Measurements from ENCODE around the gene COL19A1.

The COL19A1 gene

DNA sequence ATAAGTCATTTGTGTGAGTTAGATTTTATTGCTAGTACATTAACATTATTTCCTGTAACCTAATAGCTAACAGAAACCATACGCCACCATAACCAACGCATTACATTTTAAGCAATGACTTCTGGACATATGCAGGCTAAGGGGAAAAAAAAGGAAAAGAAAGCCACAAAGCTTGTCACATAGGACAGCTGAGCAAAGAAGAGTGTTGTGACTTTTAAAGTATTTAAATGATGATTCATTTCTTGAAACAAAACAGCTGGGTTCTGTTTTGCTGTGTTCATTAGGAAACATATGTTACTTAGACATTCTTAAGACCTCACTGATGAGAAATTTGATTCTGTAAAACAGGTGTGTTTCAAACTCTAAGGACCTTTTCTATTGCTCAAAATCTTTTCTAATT is 265.2 kb downstream of the COL19A1 start:
- Histone ChIP-seq H2AFZ (ENCODE audit: low read length) (no peak overlapping the region), H3K4me2 (ENCODE audit: low read depth, low read length) (peak overlapping the region; percentile 19; the same call in 1 of the 2 replicates), H3K36me3 (replicated peaks; ENCODE audit: insufficient read depth, low read length) (no peaks in the 10 kb centered on the region), H3K4me3 (ENCODE audit: low read length) (no peak overlapping the region), H3K4me1 (ENCODE audit: low read length) (peaks cover 8% of the 10 kb centered on the region), H3K79me2 (ENCODE audit: low read length) (no peaks in the 10 kb centered on the region), H4K20me1 (ENCODE audit: insufficient read depth, low read length) (no peaks in the 10 kb centered on the region), H3K27ac (ENCODE audit: low read length) (peak overlapping the region; percentile 54; the same call in 1 of the 2 replicates), H3K9me2 (replicated peaks; ENCODE audit: insufficient read depth, low read length) (no peaks in the 10 kb centered on the region), H3K9me3 (replicated peaks; ENCODE audit: insufficient read depth, low read length) (no peaks in the 10 kb centered on the region), H3F3A (ENCODE audit: insufficient read depth, low read length) (peaks cover 15% of the 10 kb centered on the region), H3K9ac (ENCODE audit: low read length) (no peak overlapping the region), H3K27me3 (replicated peaks; ENCODE audit: insufficient read depth, low read length) (no peaks in the 10 kb centered on the region)
- peak; percentile 79 for DNase-seq
- TF ChIP-seq, protein P1, sequence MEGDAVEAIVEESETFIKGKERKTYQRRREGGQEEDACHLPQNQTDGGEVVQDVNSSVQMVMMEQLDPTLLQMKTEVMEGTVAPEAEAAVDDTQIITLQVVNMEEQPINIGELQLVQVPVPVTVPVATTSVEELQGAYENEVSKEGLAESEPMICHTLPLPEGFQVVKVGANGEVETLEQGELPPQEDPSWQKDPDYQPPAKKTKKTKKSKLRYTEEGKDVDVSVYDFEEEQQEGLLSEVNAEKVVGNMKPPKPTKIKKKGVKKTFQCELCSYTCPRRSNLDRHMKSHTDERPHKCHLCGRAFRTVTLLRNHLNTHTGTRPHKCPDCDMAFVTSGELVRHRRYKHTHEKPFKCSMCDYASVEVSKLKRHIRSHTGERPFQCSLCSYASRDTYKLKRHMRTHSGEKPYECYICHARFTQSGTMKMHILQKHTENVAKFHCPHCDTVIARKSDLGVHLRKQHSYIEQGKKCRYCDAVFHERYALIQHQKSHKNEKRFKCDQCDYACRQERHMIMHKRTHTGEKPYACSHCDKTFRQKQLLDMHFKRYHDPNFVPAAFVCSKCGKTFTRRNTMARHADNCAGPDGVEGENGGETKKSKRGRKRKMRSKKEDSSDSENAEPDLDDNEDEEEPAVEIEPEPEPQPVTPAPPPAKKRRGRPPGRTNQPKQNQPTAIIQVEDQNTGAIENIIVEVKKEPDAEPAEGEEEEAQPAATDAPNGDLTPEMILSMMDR (IDR thresholded peaks at IDR 0.05; ENCODE audit: low read length), result no peak
- TF ChIP-seq EZH2phosphoT487 (IDR thresholded peaks at IDR 0.05; ENCODE audit: low read length) (no peak), EZH2 (optimal IDR thresholded peaks at IDR 0.05; ENCODE audit: low read depth, low read length) (no peak)

- no peaks in the 10 kb centered on the region for H3K79me2 ChIP-seq (ENCODE audit: low read length)
- H3F3A ChIP-seq (ENCODE audit: insufficient read depth, low read length), result peaks cover 15% of the 10 kb centered on the region
- H3K36me3 ChIP-seq (replicated peaks; ENCODE audit: insufficient read depth, low read length), result no peaks in the 10 kb centered on the region
- H3K27me3 ChIP-seq (replicated peaks; ENCODE audit: insufficient read depth, low read length), result no peaks in the 10 kb centered on the region
- H4K20me1 ChIP-seq (ENCODE audit: insufficient read depth, low read length), result no peaks in the 10 kb centered on the region
- no peaks in the 10 kb centered on the region for H3K9me2 ChIP-seq (replicated peaks; ENCODE audit: insufficient read depth, low read length)
- H3K4me1 ChIP-seq (ENCODE audit: low read length), result peaks cover 8% of the 10 kb centered on the region
- TF ChIP-seq EZH2phosphoT487 (IDR thresholded peaks at IDR 0.05; ENCODE audit: low read length) (no peak), EZH2 (optimal IDR thresholded peaks at IDR 0.05; ENCODE audit: low read depth, low read length) (no peak)
- TF ChIP-seq, protein P1 (IDR thresholded peaks at IDR 0.05; ENCODE audit: low read length), result no peak
- no peak overlapping the region for H3K4me3 ChIP-seq (ENCODE audit: low read length)
- H3K27ac ChIP-seq (ENCODE audit: low read length), result no peak overlapping the region
- no peak overlapping the region for H3K4me2 ChIP-seq (ENCODE audit: low read depth, low read length)
- H2AFZ ChIP-seq (ENCODE audit: low read length), result no peak overlapping the region
- no peaks in the 10 kb centered on the region for H3K9me3 ChIP-seq (replicated peaks; ENCODE audit: insufficient read depth, low read length)
- no peak for DNase-seq
- no peak overlapping the region for H3K9ac ChIP-seq (ENCODE audit: low read length)
Measured at GRCh38 chr6:70133246-70133645, 266.9 kb downstream of the COL19A1 start.

GRCh38 chr6:70134542-70134941 is 268.2 kb downstream of the COL19A1 start:
- Histone ChIP-seq H3K27ac (ENCODE audit: low read length) (no peak overlapping the region), H3K4me1 (ENCODE audit: low read length) (peaks cover 8% of the 10 kb centered on the region), H3F3A (ENCODE audit: insufficient read depth, low read length) (peaks cover 15% of the 10 kb centered on the region), H3K9me3 (replicated peaks; ENCODE audit: insufficient read depth, low read length) (no peaks in the 10 kb centered on the region), H3K9me2 (replicated peaks; ENCODE audit: insufficient read depth, low read length) (no peaks in the 10 kb centered on the region), H3K79me2 (ENCODE audit: low read length) (no peaks in the 10 kb centered on the region), H3K9ac (ENCODE audit: low read length) (no peak overlapping the region), H3K36me3 (replicated peaks; ENCODE audit: insufficient read depth, low read length) (no peaks in the 10 kb centered on the region), H3K4me3 (ENCODE audit: low read length) (no peak overlapping the region), H3K27me3 (replicated peaks; ENCODE audit: insufficient read depth, low read length) (no peaks in the 10 kb centered on the region), H4K20me1 (ENCODE audit: insufficient read depth, low read length) (no peaks in the 10 kb centered on the region), H3K4me2 (ENCODE audit: low read depth, low read length) (no peak overlapping the region), H2AFZ (ENCODE audit: low read length) (no peak overlapping the region)
- no peak for TF ChIP-seq EZH2phosphoT487 (IDR thresholded peaks at IDR 0.05; ENCODE audit: low read length)
- TF ChIP-seq, protein P1 (IDR thresholded peaks at IDR 0.05; ENCODE audit: low read length), result no peak
- TF ChIP-seq EZH2 (optimal IDR thresholded peaks at IDR 0.05; ENCODE audit: low read depth, low read length), result no peak
- no peak for DNase-seq

All from MM.1S (cell line).